ENCODE results near the gene SGMS1.
"Not testable (repeated sequence)": the region's sequence is repeated elsewhere in the genome, so short reads cannot be mapped to it uniquely, and the experiment has no call there.

SGMS1 gene

DNA sequence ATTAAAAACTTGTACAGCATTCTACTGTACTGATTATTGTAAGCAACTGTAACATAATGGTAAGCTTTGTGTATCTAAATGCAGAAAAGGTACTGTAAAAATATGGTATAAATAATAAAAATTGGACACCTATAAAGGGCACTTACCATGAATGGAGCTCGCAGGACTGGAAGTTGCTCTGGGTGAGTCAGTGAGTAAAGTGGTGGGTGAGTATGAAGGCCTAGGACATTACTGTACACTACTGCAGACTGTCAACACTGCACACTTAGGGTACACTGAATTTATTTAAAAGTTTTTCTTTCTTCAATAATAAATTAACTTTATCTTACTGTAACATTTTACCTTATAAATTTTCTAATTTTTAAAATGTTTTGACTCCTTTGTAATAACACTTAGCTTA, 253.8 kb downstream of the SGMS1 start:
- no peak for DNase-seq (ENCODE audit: low spot score)

DNA sequence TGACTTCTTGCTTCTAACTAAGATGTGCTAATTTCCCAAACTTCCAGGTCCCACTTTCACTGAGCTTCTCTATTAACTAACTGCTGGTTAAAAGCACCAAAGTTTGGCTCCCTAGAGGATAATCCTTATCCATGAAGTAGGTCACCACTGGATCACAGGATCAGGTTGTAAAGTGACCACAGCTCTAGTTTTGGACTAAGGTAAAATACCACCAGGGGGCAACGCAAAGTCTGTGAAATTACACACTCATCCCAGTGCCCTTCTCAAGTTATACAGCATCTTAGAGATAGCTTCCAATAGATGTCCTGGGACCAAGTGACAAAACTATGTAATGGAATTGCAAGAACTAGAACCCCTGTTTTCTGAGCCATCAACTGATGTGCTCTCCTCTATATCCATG, 256.0 kb downstream of the SGMS1 start:
- DNase-seq (ENCODE audit: low spot score), result peak; percentile 19

DNA sequence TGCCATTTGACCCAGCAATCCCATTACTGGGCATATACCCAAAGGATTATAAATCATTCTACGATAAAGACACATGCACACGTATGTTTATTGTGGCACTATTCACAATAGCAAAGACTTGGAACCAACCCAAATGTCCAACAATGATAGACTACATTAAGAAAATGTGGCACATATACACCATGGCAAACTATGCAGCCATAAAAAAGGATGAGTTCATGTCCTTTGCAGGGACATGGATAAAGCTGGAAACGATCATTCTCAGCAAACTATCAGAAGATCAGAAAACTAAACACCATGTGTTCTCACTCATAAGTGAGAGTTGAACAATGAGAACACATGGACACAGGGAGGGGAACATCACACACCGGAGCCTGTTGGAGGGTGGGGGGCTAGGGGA, 257.3 kb downstream of the SGMS1 start:
- DNase-seq (ENCODE audit: low spot score), result not testable (repeated sequence)

DNA sequence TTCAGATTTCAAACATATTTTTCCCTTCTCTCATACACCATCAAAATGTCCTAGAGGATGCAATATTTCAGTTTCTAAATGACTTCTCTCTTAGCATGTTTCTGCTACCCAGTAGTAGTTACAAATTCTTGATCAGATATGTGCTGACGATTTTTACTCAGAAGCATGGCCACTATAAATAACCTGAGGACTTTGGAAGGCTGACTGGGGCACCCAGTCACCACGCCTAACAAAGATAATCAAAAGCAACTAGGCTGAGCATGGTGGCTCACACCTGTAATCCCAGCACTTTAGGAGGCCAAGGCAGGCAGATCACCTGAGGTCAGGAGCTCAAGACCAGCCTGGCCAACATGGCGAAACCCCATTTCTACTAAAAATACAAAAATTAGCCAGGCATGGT, 259.0 kb downstream of the SGMS1 start:
- not testable (repeated sequence) for DNase-seq (ENCODE audit: low spot score)

DNA sequence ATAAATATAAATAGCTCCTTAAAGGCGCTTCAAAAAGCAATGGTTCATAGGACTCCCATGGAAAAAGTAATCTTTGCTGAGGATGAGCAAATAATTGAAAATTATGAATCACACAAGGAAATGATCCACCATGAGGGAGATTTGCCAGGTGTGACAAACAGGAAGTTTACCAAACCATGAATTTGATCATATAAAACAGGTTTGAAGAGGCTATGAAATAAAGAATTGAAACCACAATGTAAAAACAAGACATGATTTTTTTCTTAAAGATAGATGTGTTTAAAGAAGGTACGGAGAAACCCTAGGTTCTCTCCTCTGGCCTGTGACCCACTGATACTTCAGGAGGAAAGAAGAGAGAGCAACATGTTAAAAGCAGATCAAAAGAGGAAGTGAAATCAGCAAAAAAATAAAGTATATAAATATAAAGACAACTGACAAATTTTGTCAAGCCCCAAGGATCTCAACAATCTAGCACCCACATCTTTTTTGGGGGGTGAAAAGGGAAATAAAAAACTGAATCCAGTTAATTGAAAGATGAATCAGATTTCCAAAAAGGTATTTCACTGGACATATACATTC, 261.1 kb downstream of the SGMS1 start:
- no peak for DNase-seq (ENCODE audit: low spot score)

DNA sequence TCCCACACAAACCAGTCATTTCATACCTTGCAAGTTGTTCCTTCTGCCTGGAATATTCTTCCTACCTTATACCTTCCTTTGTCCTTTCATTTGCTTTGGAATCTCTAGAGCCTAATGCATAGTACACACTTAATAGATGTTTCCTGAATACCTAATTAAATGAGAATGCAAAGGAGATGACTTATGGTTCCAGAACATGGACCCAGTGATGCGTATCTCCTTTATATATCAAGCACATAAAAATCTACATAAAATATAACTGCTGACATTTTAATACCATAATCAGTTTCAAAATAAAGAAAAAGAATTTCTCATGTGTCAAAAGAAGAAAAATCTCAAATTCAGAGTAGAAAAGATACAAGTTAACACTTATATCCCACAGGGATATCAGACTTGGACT, 261.8 kb downstream of the SGMS1 start:
- no peak for DNase-seq (ENCODE audit: low spot score)

DNA sequence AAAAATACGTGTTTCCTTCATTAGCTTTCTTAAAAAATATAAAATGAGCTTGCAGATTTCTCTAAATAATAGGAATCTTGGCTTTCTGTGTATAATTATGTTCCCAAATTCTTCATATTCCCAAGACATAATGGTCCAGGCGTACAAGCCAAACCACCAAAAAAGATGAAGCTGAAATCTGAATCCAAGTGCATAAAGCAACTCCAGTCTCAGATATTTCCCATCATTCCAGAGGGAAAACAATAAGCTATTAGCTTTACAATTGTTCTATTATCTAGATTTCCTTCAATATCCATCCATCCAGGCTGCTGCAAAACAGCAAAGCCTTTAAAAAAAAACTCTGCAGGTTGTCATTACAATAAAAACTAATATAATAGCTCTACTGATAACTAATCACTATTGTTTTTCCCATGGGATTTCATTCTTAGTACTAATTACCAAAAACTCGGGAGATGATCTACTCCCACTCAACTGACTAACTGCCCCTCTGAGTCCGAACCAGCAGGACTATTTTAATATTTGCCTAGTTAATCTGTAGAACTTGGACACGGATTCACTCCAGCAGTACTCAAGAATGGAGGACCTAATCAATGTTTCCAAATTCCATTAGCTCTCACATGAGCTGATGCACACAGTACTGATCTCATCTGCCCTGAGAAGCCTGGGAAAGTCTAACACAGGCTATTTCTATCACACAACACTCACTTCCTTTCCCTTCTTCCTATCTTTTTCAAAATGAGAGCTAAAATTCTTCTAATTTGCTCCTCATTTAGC, 263.5 kb downstream of the SGMS1 start:
- DNase-seq (ENCODE audit: low spot score), result no peak

DNA sequence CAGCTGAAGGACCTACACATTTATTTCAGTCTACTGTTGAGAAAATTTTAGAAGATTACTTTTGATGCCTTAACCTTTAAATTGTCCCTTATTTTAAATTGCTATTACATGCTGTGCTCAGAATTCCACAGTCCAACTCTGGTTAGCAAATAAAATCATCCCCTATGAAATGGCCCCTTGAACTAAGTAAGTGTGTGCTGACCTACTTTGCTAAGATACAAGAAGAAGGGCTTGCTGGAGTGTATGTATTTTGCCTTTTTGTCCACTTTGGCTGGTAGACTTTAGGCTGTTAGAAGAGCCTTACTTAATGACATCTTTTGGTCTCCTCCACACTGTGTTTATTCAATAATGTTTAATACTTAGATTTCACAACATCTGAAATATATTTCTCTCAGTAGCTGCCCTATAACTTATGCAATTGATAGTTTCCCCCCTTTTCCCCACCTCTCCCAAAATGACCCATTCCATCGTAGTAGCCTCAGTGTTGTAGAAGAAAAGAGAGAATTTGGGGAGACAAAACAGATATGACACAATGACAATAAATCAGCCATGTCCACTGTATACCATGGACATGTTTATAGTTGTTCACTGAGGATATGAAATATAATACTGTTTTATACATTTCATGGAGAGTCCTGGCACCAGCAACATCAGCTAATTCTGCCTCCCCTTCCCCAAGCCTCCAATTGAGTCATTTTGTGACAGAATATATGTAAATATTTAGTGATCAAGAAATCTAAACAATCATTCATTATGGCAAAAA, 264.6 kb downstream of the SGMS1 start:
- no peak for DNase-seq (ENCODE audit: low spot score)

DNA sequence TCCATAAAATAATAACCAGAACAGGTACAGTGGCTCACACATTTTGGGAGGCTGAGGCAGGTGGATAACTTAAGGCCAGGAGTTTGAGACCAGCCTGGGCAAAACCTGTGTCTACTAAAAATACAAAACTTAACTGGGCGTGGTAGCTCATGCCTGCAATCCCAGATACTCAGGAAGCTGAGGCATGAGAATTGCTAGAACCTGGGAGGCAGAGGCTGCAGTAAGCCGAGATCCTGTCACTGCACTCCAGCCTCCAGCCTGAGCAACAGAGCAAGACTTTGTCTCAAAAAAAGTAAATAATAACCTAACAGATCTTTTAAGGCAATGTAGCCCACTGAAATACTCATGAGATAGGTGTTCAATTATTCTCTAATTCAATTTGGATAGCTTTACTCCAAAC, 265.3 kb downstream of the SGMS1 start:
- no peak for DNase-seq (ENCODE audit: low spot score)

DNA sequence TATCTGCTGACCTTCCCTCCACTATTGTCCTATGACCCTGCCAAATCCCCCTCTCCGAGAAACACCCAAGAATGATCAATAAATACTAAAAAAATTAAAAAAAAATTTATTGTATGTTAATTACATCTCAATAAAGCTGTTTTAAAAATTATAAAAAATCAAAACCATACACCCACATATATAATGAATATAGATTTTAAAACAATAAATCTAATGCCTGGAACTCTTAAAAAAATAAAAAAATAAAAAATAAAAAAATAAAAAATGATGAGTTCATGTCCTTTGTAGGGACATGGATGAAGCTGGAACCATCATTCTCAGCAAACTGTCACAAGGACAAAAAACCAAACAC, 267.3 kb downstream of the SGMS1 start:
- not testable (repeated sequence) for DNase-seq (ENCODE audit: low spot score)

DNA sequence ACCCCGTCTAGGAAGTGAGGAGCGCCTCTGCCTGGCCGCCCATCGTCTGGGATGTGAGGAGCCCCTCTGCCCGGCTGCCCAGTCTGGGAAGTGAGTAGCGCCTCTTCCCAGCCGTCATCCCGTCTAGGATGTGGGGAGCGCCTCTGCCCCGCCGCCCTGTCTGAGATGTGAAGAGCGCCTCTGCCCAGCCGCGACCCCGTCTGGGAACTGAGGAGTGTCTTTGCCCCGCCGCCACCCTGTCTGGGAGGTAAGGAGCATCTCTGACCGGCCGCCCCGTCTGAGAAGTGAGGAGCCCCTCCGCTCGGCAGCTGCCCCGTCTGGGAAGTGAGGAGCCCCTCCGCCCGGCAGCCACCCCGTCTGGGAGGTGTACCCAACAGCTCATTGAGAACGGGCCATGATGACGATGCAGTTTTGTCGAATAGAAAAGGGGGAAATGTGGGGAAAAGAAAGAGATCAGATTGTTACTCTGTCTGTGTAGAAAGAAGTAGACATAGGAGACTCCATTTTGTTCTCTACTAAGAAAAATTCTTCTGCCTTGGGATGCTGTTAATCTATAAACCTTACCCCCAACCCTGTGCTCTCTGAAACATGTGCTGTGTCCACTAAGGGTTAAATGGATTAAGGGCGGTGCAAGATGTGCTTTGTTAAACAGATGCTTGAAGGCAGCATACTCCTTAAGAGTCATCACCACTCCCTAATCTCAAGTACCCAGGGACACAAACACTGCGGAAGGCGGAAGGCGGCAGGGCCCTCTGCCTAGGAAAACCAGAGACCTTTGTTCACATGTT, 267.9 kb downstream of the SGMS1 start:
- not testable (repeated sequence) for DNase-seq (ENCODE audit: low spot score)

DNA sequence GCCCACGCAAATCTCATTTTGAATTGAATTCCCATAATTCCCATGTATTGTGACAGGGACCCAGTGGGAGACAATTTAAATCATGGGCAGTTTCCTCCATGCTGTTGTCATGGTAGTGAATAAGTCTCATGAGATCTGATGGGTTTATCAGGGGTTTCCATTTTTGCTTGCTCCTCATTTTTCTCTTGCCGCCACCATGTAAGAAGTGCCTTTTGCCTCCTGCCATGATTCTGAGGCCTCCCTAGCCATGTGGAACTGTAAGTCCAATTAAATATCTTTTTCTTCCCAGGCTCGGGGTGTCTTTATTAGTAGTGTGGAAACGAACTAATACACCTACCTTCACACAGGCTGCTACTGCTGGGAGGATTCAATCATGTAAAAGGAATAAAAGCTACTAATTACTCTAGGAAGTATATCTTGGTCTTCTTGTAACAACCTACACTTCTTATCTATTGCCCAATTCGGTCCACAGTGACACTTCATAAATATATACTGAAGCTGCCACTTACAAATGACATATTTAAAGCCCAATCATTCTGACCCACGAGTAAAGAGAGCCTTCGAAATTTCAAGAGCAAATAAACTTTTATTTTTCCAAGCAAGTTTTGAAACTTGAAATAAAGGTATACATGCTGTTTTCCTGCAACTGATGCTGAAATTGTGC, 272.1 kb downstream of the SGMS1 start:
- DNase-seq (ENCODE audit: low spot score), result no peak

DNA sequence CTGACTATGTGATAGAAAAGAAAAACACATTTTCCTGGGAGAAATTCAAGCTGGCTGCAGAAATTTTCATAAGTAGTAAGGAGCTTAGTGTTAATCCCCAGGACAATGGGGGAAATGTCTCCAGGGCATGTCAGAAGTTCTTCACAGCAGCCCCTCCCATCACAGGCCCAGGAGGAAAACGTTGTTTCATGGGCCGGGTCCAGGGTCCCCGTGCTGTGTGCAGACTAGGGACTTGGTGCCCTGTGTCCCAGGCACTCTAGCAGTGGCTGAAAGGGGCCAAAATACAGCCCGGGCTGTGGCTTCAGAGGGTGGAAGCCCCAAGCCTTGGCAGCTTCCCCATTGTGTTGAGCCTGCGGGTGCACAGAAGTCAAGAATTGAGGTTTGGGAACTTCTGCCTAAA, 273.4 kb downstream of the SGMS1 start:
- no peak for DNase-seq (ENCODE audit: low spot score)

DNA sequence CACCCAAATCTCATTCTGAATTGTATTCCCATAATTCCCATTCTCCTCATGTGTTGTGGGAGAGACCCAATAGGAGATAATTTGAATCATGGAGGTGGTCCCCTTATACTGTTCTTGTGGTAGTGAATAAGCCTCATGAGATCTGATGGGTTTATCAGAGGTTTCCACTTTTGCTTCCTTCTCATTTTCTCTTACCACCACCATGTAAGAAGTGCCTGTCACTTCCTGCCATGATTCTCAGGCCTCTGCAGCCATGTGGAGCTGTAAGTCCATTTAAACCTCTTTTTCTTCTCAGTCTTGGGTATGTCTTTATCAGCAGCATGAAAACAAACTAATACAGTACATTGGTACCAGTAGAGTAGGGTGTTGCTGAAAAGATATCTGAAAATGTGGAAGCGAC, 274.2 kb downstream of the SGMS1 start:
- no peak for DNase-seq (ENCODE audit: low spot score)

DNA sequence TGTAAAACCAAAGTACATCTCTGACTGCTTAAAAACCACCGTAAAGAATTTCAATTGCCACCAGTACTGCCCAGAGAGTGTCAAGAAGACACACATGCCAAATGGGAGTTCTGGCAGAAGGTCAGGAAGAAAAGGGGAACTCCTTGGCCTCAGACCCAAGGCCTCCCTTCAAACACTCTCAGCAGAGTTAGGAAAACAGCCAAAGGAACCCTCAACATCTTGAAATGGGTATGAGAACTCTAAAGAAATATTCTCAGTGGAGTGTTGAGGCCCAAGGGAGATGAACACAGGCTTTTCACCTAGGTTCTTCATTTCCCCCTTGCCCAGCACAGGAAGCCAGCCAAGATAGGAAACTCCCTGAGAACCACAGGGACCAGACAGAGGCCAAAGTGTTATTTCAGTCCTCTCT, 276.4 kb downstream of the SGMS1 start:
- no peak for DNase-seq (ENCODE audit: low spot score)

DNA sequence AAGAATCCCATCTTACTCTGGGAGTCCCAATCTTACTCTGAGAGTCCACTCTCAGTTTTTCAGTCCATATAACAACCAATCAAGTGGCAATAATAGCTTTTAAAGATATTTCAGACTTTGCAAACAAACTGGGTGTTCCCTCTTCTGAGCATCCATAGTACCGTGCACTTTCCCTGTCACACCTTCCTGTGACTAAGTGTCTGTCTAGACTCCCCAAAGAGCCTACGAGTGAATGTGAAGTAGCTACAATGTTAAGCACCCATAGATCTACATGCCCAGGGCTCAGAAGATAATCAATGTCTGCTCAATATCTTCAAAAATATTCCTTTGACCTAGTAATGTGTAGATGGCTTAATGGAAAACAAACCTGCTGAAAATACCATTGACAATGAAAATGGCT, 276.8 kb downstream of the SGMS1 start:
- no peak for DNase-seq (ENCODE audit: low spot score)

DNA sequence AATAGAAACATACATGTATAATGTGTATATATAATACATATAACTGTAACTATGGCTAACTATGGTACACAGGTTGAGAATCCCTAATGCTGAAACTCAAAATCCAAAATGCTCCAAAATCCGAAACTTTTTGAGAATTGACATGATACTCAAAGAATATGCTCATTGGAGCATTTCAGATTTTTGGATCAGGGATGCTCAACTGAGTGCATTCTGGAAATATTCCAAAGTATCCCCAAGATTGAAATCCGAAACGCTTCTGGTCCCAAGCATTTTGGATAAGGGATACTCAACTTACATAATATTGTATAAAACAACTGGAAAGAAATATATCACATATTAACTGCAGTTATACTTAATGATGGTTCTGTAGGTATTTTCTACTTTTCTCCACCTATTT, 278.2 kb downstream of the SGMS1 start:
- no peak for DNase-seq (ENCODE audit: low spot score)

DNA sequence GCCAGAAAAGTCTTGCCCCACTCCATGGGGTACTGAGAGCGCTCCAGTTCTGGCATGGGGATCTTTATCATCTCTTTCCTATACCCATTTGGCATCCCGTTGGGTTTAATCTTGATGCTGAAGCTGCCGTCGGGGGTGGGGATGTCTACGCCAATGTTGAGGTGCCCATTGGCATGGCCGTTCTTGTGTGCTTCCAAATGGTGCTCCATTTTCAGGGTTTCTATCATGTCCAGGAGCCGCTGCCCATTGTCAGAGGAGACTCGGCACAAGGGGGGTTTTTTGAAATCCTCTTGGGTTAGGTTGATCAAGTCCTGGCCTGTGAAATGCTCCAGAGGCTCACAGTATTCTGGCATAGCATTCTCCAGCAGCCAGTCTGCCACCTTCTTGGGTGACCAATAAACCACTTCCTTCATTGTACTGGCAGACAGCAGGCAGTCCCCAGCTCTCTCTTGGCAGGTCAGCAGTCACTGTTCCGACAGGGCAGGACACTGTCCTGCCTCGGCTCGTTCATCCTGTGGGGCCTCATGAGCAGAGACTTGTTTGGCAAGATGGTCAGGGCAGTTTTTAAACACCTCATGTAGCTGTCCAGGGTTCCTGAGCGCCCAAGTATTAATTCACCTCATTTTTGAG, 279.9 kb downstream of the SGMS1 start:
- DNase-seq (ENCODE audit: low spot score), result no peak

DNA sequence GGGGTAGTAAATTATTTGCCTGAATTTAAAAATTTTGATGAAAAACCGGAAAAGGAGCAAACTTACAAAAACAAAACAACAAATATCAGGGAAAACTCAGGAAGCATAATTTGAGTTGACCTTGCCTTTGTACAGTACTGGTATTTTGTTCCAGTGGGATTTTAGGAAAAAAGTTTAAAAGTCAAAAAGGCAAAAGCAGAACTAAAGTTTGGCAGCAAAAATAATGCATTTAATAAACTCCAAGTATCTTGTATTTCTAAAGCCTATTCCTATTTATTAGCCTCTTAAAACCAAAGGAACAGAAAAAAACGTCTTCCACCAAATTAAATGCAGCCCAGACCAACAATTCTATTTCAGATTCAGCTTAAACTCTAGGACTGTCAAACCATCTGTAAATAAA, 281.8 kb downstream of the SGMS1 start:
- DNase-seq (ENCODE audit: low spot score), result no peak

DNA sequence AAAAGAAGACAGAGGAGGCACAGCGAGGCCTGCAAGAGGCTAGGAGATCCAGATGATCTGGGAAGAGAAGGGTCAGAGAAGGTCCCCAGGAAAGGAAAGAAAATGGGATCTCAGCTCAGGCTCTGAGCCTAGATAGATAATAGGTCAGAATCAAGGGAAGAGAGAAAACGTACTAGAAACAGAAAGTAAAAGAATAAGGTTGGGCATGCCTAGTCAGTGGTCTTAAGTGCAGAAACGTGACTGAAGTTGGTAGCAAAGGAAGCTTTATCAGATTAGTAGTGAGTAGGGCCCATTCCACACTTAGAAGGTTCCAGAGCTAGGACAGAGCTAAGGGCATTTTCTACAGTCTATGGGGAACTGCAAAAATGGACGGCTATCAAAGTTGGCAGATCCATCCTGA, 287.6 kb downstream of the SGMS1 start:
- DNase-seq (ENCODE audit: low spot score), result no peak

DNA sequence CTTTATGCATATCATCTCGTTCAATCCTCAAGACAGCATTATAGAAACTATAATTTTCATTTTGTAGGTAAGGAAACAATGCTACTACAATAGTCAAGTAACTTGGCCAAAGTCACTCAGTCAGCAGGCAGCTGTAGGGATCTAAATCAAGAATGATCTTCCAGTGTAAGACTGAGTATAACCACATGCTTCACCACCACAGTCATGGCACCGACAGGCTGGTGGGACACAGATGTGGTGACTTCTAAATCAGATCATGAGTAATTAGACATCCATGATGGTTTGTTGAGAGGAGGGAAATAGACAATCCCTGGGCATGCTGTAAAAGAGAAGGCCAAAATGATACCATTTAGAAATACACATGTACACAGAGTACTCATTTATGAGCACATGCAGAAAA, 288.4 kb downstream of the SGMS1 start:
- DNase-seq (ENCODE audit: low spot score), result no peak

DNA sequence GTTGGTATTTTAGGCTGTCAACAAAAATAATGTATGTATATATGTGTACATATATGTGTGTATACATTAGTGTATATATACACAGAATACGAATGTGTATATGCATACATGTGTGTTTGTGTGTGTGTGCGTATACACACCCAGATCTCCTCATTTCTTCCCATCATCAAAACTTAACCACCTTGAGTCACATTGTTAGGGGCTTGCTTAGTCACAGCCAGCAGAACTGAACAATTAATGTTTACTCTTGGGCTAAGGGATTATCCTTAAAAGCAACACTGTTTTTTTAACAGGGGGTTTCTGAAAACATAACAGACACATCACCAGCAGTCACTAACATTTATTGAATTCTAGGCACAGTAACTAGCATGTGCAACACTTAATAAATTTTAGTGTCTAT, 289.5 kb downstream of the SGMS1 start:
- DNase-seq (ENCODE audit: low spot score), result no peak
